AG04450 (cell line): Measurements from ENCODE around the gene IFNB1. TPM values are rescaled to one million over a fixed set of nuclear protein-coding genes. Genes with fewer than 3 reads are reported as not detected.

ENCODE experiments used
- CTCF ChIA-PET: fragments of 300-600, 350-600 bp; formaldehyde crosslinking; extraction: SDS; loops from one replicate; lab custom pipeline; 2022; ENCODE audit warnings: antibody characterized with exemption, inconsistent platforms; lab: Charles Lee
- POLR2A ChIA-PET: fragments of 350-600 bp; formaldehyde crosslinking; extraction: SDS; loops from one replicate; lab custom pipeline; 2021; ENCODE audit warnings: antibody characterized with exemption, inconsistent platforms; lab: Yijun Ruan, JAX
- DNase-seq: peaks from one replicate; pipeline ENCODE4 v3.0.0-alpha.2; 2011; ENCODE audit warnings: low read depth, low spot score
- H3K27ac ChIP-seq: one replicate; pipeline ENCODE4 v1.5.1; 2012; ENCODE audit warnings: low read depth, low read length, control low read depth
- H3K27me3 ChIP-seq: one replicate; pipeline ENCODE4 v1.6.0; 2012; ENCODE audit warnings: low read length; ENCODE audit not compliant: control insufficient read depth, insufficient read depth
- H3K4me3 ChIP-seq: 2 replicates; pipeline ENCODE4 v1.5.1; 2011; ENCODE audit warnings: mild to moderate bottlenecking, low read depth, low read length, control low read depth
- H3K9me3 ChIP-seq: 2 replicates; pipeline ENCODE4 v1.5.1; 2012; ENCODE audit warnings: low read length; ENCODE audit not compliant: control insufficient read depth, insufficient read depth
- CTCF ChIP-seq: IDR thresholded peaks from 2 replicates; pipeline ENCODE4 v1.5.1; 2011; ENCODE audit warnings: low read depth, low read length, control low read depth, inconsistent platforms
- polyA plus RNA-seq: library from polyadenylated mRNA; depleted of rRNA; stranded (reverse); fragments of >200 nt; gene quantifications from 2 replicates; pipeline ENCODE4 v1.2.3, GENCODE V29; 2011

The IFNB1 gene
- polyA plus RNA-seq, 1 experiment = not detected

GRCh38 chr9:21096172-21096900, 18.6 kb upstream of the IFNB1 start:
- ChIA-PET CTCF (interaction anchor here (0.9 to 2.2 kb wide), 5 partner anchors 9 to 472 kb away, joined by 3 to 8 read pairs (median 6); no protein-coding TSS in a partner anchor), POLR2A (no interaction called here)
- Histone ChIP-seq H3K27ac (peak overlapping the region; percentile 55), H3K27me3 (no peaks in the 10 kb centered on the region), H3K9me3 (no peaks in the 10 kb centered on the region), H3K4me3 (peak overlapping the region; percentile 38)
- peak; percentile 33 for DNase-seq
- TF ChIP-seq CTCF = no peak

GRCh38 chr9:21095561-21095960, 17.8 kb upstream of the IFNB1 start:
- no peak for DNase-seq
- no peaks in the 10 kb centered on the region for H3K9me3 ChIP-seq
- H3K4me3 ChIP-seq = no peak overlapping the region
- no peak for TF ChIP-seq CTCF
- H3K27ac ChIP-seq = no peak overlapping the region
- ChIA-PET POLR2A (no interaction called here), CTCF (interaction anchor here (0.9 to 2.2 kb wide), 4 partner anchors 10 to 471 kb away, joined by 3 to 8 read pairs (median 6); no protein-coding TSS in a partner anchor)
- H3K27me3 ChIP-seq = no peaks in the 10 kb centered on the region

GRCh38 chr9:21086538-21086937, 8.8 kb upstream of the IFNB1 start:
- H3K4me3 ChIP-seq = no peak overlapping the region
- no peaks in the 10 kb centered on the region for H3K27me3 ChIP-seq
- ChIA-PET POLR2A (no interaction called here), CTCF (interaction anchor here (0.7 kb wide), 1 partner anchor 33 kb away, joined by 6 read pairs; no protein-coding TSS in a partner anchor)
- no peak for TF ChIP-seq CTCF
- no peak for DNase-seq
- no peak overlapping the region for H3K27ac ChIP-seq
- peaks cover 3% of the 10 kb centered on the region; the same call in 1 of the 2 replicates for H3K9me3 ChIP-seq

GRCh38 chr9:21085005-21085404, 7.3 kb upstream of the IFNB1 start:
- no peak for TF ChIP-seq CTCF
- no peak overlapping the region for H3K4me3 ChIP-seq
- ChIA-PET POLR2A (no interaction called here), CTCF (no interaction called here)
- no peak overlapping the region for H3K27ac ChIP-seq
- peaks cover 3% of the 10 kb centered on the region; the same call in 1 of the 2 replicates for H3K9me3 ChIP-seq
- DNase-seq = no peak
- H3K27me3 ChIP-seq = no peaks in the 10 kb centered on the region

- TF ChIP-seq CTCF = no peak
- peaks cover 3% of the 10 kb centered on the region; the same call in 1 of the 2 replicates for H3K9me3 ChIP-seq
- ChIA-PET POLR2A (no interaction called here), CTCF (no interaction called here)
- DNase-seq = no peak
- H3K4me3 ChIP-seq = no peak overlapping the region
- H3K27me3 ChIP-seq = no peaks in the 10 kb centered on the region
- H3K27ac ChIP-seq = no peak overlapping the region
Measured at GRCh38 chr9:21084242-21084850, 6.6 kb upstream of the IFNB1 start.
